DOHH2 (cell line): ENCODE data around the gene MEGF11.

ENCODE experiments used
- H3F3A ChIP-seq: fragments of 200-600 bp; sonication (generic), shearing (Covaris generic); 2 replicates; pipeline ENCODE4 v1.6.0; 2016; ENCODE audit warnings: antibody characterized with exemption, mild to moderate bottlenecking; ENCODE audit not compliant: control insufficient read depth, insufficient read depth
- H3K27ac ChIP-seq: fragments of 200-600 bp; sonication (generic); 2 replicates; pipeline ENCODE4 v1.5.1; 2014; ENCODE audit warnings: low read depth, mild to moderate bottlenecking, low read length, moderate library complexity
- H3K27me3 ChIP-seq: fragments of 200-600 bp; sonication (generic); 2 replicates; pipeline ENCODE4 v1.6.1; 2014; ENCODE audit warnings: mild to moderate bottlenecking, low read length, mixed read lengths; ENCODE audit not compliant: control insufficient read depth
- H3K36me3 ChIP-seq: fragments of 200-600 bp; sonication (generic); 2 replicates; pipeline ENCODE4 v1.6.1; 2014; ENCODE audit warnings: mild to moderate bottlenecking, low read length, moderate library complexity, mixed read lengths; ENCODE audit not compliant: control insufficient read depth
- H3K4me1 ChIP-seq: fragments of 200-600 bp; sonication (generic); 2 replicates; pipeline ENCODE4 v1.6.1; 2014; ENCODE audit warnings: mild to moderate bottlenecking, low read length, mixed read lengths; ENCODE audit not compliant: control insufficient read depth
- H3K4me2 ChIP-seq: fragments of 200-600 bp; sonication (generic); 2 replicates; pipeline ENCODE4 v1.6.0; 2014; ENCODE audit warnings: mild to moderate bottlenecking, low read length, moderate library complexity
- H3K4me3 ChIP-seq: fragments of 200-600 bp; sonication (generic); 2 replicates; pipeline ENCODE4 v1.5.1; 2014; ENCODE audit warnings: mild to moderate bottlenecking, low read length, mixed read lengths
- H3K79me2 ChIP-seq: fragments of 200-600 bp; sonication (generic); 2 replicates; pipeline ENCODE4 v1.6.1; 2014; ENCODE audit warnings: mild to moderate bottlenecking, low read length, mixed read lengths; ENCODE audit not compliant: control insufficient read depth
- H3K9me2 ChIP-seq: fragments of 200-600 bp; sonication (generic); replicated peaks from 2 replicates; pipeline ENCODE4 v1.6.1; 2014; ENCODE audit warnings: mild to moderate bottlenecking, low read length, mixed read lengths; ENCODE audit not compliant: control insufficient read depth
- H3K9me3 ChIP-seq: fragments of 200-600 bp; sonication (generic); 2 replicates; pipeline ENCODE4 v1.6.1; 2014; ENCODE audit warnings: antibody characterized with exemption, low read length, mixed read lengths; ENCODE audit not compliant: control insufficient read depth, insufficient read depth
- H4K20me1 ChIP-seq: fragments of 200-600 bp; sonication (generic); 2 replicates; pipeline ENCODE4 v1.6.0; 2014; ENCODE audit warnings: low read depth, mild to moderate bottlenecking, antibody characterized with exemption, low read length, moderate library complexity; ENCODE audit not compliant: control insufficient read depth, insufficient read depth
- CTCF ChIP-seq: fragments of 200-600 bp; sonication (generic); IDR thresholded peaks from one replicate; pipeline ENCODE4 v1.5.1; 2014; ENCODE audit warnings: antibody characterized with exemption, mild to moderate bottlenecking, low read depth, low read length; ENCODE audit not compliant: poor library complexity, severe bottlenecking
- EZH2phosphoT487 ChIP-seq: fragments of 200-600 bp; sonication (generic); IDR thresholded peaks from 2 replicates; pipeline ENCODE4 v1.6.1; 2017; ENCODE audit warnings: borderline replicate concordance, mild to moderate bottlenecking, antibody characterized with exemption, low read length, moderate library complexity, mixed read lengths

The MEGF11 gene

GRCh38 chr15:65916664-65917406 is 336.7 kb downstream of the MEGF11 start:
- H3K9me2 ChIP-seq: no peaks in the 10 kb centered on the region
- H3K27me3 ChIP-seq: no peaks in the 10 kb centered on the region
- H3K27ac ChIP-seq: no peak overlapping the region
- H3F3A ChIP-seq: no peaks in the 10 kb centered on the region
- H3K9me3 ChIP-seq: no peaks in the 10 kb centered on the region
- peaks cover 12% of the 10 kb centered on the region for H3K4me1 ChIP-seq
- H4K20me1 ChIP-seq: no peaks in the 10 kb centered on the region
- H3K4me3 ChIP-seq: no peak overlapping the region
- H3K79me2 ChIP-seq: no peaks in the 10 kb centered on the region
- TF ChIP-seq EZH2phosphoT487 (no peak), CTCF (peak; percentile 19)
- H3K4me2 ChIP-seq: no peak overlapping the region
- H3K36me3 ChIP-seq: peaks cover 52% of the 10 kb centered on the region

GRCh38 chr15:65916041-65916663 is 337.4 kb downstream of the MEGF11 start:
- H3F3A ChIP-seq: no peaks in the 10 kb centered on the region
- H3K4me3 ChIP-seq: no peak overlapping the region
- no peaks in the 10 kb centered on the region for H3K27me3 ChIP-seq
- no peak overlapping the region for H3K27ac ChIP-seq
- peaks cover 12% of the 10 kb centered on the region for H3K4me1 ChIP-seq
- H3K36me3 ChIP-seq: peaks cover 52% of the 10 kb centered on the region
- TF ChIP-seq EZH2phosphoT487: no peak
- H4K20me1 ChIP-seq: no peaks in the 10 kb centered on the region
- H3K79me2 ChIP-seq: no peaks in the 10 kb centered on the region
- H3K9me3 ChIP-seq: no peaks in the 10 kb centered on the region
- H3K9me2 ChIP-seq: no peaks in the 10 kb centered on the region
- H3K4me2 ChIP-seq: no peak overlapping the region

- Histone ChIP-seq H3F3A (no peaks in the 10 kb centered on the region), H3K9me3 (no peaks in the 10 kb centered on the region), H3K79me2 (no peaks in the 10 kb centered on the region), H3K27ac (no peak overlapping the region), H3K36me3 (peaks cover 58% of the 10 kb centered on the region), H3K4me3 (no peak overlapping the region), H3K27me3 (no peaks in the 10 kb centered on the region), H4K20me1 (no peaks in the 10 kb centered on the region), H3K4me2 (no peak overlapping the region), H3K4me1 (peaks cover 12% of the 10 kb centered on the region), H3K9me2 (no peaks in the 10 kb centered on the region)
- TF ChIP-seq CTCF: no peak
- no peak for TF ChIP-seq EZH2phosphoT487
Observed at GRCh38 chr15:65914981-65915925, 338.3 kb downstream of the MEGF11 start.
